HG02870 (cell line): ENCODE measurements around the gene ETV5.
"Not testable (repeated sequence)": the region's sequence is repeated elsewhere in the genome, so short reads cannot be mapped to it uniquely, and the experiment has no call there.

ENCODE experiments used
- ATAC-seq: cut with Tn5 transposase; IDR thresholded peaks from one replicate; pipeline ENCODE4 v1.9.1; 2021; ENCODE audit warnings: mild to moderate bottlenecking, moderate library complexity; ENCODE audit not compliant: unreplicated experiment

Gene ETV5

GRCh38 chr3:186025993-186026392 is 82.9 kb downstream of the ETV5 start:
- not testable (repeated sequence) for ATAC-seq

GRCh38 chr3:186025161-186025560 is 83.7 kb downstream of the ETV5 start:
- no peak for ATAC-seq

DNA sequence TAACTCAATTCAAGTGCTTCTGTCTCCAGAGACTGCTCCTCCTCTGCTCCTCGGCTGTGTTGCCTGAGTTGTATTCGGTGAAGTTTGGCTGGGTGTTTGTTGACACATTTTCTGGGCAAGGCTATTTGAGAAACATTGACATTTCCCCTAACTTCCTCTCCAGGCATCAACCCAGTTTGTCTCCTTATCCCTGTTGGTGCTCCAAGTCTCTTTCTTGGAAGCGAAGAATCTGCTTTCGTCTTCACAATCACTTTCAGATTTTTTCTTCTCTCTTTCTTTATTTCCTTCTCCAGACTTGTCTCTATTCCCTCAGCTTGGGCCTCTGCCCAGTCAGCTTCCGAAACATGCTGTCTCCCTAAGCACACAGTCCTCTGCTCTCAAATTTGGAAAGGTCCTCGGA is 84.7 kb downstream of the ETV5 start:
- ATAC-seq: no peak

DNA sequence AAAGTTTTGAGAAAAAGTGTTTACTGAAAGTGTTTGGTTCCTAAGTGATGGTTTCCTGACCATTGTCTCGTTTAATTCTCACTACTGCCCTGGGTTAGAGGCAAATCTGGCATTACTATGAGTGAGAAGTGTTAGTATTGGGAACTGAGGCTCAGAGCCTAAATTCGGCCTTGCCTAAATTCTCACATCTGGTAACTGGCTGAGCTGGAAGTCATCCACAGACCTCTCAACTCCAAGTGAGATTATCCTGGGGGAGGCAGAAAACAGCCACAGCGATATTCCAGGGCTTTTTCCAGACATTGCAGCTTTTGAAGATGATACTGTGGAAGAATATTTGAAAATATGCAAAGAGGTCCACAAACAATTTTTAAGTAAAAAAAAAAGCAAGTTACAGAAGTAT is 86.0 kb downstream of the ETV5 start:
- ATAC-seq: no peak

GRCh38 chr3:186021673-186022362 is 87.1 kb downstream of the ETV5 start:
- no peak for ATAC-seq

GRCh38 chr3:186021250-186021649 is 87.6 kb downstream of the ETV5 start:
- ATAC-seq: not testable (repeated sequence)

DNA sequence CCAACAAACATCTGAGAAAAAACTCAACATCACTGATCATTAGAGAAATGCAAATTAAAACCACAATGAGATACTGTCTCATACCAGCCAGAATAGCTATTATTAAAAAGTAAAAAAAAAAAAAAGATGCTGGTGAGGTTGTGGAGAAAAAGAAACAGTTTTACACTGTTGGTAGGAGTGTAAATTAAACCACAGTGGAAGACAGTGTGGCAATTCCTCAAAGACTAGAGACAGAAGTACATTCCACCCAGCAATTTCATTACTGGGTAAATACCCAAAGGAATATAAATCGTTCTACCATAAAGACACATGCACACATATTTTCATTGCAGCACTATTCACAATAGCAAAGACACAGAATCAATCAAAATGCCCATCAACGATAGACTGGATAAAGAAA is 89.6 kb downstream of the ETV5 start:
- ATAC-seq: not testable (repeated sequence)

- no peak for ATAC-seq
Measured at GRCh38 chr3:186014866-186015265, 94.0 kb downstream of the ETV5 start.

DNA sequence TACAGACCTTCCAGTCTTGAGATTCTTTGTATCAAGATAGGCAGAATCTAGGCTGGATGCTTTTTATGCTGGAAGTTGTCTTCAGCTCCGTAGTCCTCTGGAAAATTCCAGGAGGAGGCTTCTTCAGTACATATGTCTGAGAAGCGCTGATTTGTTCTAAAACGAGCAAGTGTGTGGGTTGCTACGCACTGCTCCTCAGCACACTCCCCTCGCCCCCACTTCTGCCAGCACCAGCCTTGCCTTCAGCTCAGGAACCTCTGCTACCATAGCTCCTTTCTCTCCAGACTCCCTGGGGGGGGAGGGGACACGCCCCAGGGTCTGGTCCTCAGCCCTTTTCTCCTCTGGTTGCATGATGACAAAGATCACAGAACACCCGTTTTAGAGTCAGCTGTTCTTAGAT is 95.6 kb downstream of the ETV5 start:
- ATAC-seq: no peak

DNA sequence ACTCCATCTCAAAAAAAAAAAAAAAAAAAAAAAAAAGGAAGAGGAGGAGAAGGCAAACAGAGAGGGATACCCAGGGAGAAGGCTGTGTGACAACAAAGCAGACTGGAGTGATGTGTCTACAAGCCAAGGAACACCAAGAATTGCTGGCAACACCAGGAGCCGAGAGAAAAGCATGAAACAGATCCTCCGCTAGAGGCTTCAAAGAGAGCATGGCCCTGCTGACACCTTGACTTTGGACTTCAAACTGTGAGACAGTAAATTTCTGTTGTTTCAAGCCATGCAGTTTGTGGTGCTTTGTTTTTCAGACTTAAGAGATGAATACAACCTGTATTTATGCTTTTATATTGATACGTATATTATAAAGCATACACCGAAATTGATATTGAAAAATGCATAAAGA is 96.8 kb downstream of the ETV5 start:
- no peak for ATAC-seq

DNA sequence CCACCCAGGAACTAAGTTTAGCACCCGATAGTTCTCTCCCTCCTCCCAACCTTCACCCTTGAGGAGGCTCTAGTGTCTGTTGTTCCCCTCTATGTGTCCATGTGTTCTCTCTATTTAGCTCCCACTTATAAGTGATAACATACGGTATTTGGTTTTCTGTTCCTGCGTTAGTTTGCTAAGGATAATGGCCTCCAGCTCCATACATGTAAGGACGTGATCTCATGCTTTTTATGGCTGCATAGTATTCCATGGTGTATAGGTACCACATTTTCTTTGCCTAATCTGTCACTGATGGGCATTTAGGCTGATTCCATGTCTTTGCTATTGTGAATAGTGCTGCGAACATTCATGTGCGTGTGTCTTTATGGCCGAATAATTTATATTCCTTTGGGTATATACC is 104.2 kb downstream of the ETV5 start:
- ATAC-seq: no peak

DNA sequence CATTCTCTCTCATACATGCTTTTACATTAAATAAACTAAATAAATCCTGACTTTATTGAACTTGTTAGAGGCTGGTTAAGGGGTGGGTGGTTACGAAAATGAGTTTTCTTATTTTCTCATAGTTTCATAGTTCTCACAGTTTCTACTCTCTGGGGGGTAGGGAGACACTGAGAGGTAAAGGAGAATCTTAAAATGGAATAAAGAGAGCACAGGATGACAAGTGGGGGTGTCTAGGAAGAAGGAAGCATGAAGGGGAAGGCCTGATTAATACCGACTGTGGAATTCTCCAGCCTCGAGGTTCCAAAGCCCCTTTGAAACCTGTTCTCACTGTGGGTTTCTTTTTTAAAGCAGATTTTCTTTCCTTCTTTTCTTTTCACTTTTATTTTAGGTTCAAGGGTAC is 104.7 kb downstream of the ETV5 start:
- no peak for ATAC-seq

GRCh38 chr3:186003610-186004009 is 105.3 kb downstream of the ETV5 start:
- peak; percentile 62 for ATAC-seq

DNA sequence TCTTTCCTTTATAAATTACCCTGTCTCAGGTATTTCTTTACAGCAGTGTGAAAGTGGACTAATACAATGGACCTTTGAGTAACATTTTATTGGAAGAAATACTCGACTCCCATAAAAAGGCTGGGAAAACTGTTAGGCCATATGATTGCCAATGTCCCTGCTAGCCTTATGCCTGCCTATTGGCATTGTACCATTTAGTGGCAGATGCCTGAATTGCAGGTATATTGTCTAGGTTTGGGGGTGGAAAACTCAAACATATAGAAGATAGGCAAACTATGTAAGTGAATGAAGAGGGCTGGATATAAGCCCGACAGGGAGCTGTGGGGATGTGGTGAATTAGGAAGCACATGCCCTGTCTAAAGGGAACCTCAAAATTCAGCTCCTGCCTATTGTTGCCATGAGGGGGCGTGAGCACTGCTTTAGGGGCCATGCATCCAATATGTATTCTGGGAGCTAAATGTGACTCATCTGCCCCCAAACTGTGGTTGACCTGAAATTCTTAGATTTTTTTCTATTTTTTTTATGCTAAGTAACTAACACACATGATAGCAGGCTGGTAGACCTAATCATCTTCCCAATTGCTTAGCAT is 105.9 kb downstream of the ETV5 start:
- ATAC-seq: no peak

DNA sequence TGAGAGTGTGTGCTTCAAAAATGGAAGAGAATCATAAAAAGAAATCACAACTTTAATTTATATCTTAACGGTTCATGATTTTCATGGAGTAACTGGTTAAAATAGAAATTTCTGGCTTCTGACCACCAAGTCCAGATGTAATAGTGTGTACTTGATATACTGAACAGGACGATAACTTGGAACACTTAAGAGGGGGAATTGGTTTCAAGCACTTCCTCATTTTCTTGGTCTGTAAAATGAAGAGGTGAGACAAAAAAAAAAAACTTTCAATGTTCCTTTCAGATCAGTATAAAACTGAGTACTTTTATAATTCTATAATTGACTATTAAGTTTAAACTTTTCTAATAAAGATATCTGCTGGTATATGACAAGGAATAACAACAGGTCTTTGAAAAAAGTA is 107.0 kb downstream of the ETV5 start:
- ATAC-seq: no peak

- ATAC-seq: no peak
Measured at GRCh38 chr3:185999221-185999620, 109.7 kb downstream of the ETV5 start.

DNA sequence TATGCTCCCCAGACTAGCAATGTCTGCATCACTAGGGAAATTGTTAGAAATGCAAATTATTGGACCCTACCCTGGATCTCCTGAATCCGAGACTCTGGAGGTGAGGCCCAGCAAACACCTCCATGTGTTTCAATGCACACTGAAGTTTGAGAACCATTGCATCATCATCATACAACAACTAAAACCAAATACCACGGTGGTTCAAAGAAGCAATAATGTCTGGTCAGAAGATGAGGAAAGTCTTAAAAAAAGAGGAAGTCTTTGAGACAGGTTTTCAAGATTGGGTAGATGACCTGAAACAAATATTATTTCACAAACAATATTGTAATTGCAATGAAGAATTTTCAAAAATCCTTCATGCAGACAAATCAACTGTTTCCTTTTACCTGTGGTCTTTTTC is 110.8 kb downstream of the ETV5 start:
- no peak for ATAC-seq

DNA sequence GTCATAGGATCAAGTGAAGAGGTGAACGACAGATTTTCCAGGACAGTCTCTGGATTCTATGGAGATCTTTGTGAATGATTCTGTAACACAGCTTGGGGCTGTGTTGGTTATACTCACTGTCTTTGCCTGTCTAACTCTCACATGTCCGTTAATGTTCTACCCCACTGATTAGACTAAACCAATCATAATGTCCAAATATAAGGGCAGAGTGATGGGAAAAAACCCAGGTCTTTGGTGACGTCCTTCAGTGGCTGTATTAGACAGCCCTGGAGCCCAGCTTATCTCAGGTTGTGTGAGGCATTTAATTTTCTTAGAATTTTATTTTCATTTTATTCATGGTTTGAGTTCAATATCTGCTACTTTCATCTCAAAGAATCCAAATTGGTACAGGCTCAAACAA is 111.8 kb downstream of the ETV5 start:
- ATAC-seq: no peak
